ENCODE measurements around the gene FAM170B. TPM values are rescaled to one million over a fixed set of nuclear protein-coding genes. Genes with fewer than 3 reads are reported as not detected.
A peak's percentile ranks its signal among the peaks of the same experiment; 100 is the strongest.

The FAM170B gene
- total RNA-seq, 1 donor from 2014 or later = not detected

DNA sequence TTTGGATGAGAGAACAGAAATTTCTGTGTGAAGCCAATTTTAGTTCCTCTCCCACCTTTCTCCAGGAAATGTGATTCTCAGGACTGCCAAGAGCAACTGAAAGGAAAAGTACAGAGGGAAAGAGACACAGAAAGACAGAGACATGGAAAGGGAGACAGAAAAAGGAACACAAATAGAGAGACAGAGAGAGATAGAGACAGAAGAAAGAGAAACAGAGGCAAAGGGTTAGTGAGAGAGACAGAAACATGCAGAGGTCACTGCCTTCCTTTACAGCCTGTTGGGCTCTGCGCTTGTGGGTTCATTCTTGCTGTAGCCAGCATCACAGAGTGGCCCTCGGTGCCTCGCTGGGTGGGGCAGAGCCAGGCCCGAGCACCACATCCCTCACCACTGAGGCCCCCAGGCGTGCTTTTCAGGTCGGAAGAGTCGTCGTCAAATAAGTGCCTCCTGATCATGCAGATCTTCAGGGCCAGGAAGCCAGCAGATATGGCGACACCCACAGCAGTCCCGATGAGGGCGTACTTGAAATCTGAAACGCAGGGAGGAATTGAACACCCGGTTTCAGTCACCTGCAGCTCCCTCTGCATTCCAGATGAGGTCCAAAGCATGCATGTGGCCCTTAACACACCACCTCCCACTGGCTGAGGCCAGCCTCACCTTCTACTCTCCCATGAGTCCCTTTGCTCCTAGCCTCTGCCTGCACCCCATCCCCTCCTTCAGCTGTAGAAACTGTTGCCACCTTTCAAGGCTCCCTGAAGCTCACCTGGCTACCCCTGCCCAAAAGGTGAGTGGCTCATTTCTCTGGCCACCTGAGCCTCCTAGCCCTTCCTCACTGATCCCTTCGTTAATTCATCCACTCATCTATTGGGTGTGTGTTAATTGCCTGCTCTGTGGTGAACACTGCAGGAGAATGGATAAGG lies 32.9 kb upstream of the FAM170B start:
- no peak for TF ChIP-seq POLR2A (IDR thresholded peaks at IDR 0.05)
- TF ChIP-seq, protein P1, sequence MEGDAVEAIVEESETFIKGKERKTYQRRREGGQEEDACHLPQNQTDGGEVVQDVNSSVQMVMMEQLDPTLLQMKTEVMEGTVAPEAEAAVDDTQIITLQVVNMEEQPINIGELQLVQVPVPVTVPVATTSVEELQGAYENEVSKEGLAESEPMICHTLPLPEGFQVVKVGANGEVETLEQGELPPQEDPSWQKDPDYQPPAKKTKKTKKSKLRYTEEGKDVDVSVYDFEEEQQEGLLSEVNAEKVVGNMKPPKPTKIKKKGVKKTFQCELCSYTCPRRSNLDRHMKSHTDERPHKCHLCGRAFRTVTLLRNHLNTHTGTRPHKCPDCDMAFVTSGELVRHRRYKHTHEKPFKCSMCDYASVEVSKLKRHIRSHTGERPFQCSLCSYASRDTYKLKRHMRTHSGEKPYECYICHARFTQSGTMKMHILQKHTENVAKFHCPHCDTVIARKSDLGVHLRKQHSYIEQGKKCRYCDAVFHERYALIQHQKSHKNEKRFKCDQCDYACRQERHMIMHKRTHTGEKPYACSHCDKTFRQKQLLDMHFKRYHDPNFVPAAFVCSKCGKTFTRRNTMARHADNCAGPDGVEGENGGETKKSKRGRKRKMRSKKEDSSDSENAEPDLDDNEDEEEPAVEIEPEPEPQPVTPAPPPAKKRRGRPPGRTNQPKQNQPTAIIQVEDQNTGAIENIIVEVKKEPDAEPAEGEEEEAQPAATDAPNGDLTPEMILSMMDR (IDR thresholded peaks at IDR 0.05) = no peak
- no peak for TF ChIP-seq POLR2AphosphoS5 (IDR thresholded peaks at IDR 0.05; ENCODE audit: insufficient read depth in 1 of 2, low read depth in 1 of 2)
- no peaks in the 10 kb centered on the region for H3K9me3 ChIP-seq
- DNase-seq (ENCODE audit: extremely low spot score in 2 of 2) = peak; percentile 58 to 69
- intact Hi-C loops (cut with DNase I) = no loop called here
- no peaks in the 10 kb centered on the region for H3K36me3 ChIP-seq
- H3K27me3 ChIP-seq = no peaks in the 10 kb centered on the region
- no peaks in the 10 kb centered on the region for H3K4me1 ChIP-seq
- no peak overlapping the region for H3K4me3 ChIP-seq
- no peak overlapping the region for H3K27ac ChIP-seq

DNA sequence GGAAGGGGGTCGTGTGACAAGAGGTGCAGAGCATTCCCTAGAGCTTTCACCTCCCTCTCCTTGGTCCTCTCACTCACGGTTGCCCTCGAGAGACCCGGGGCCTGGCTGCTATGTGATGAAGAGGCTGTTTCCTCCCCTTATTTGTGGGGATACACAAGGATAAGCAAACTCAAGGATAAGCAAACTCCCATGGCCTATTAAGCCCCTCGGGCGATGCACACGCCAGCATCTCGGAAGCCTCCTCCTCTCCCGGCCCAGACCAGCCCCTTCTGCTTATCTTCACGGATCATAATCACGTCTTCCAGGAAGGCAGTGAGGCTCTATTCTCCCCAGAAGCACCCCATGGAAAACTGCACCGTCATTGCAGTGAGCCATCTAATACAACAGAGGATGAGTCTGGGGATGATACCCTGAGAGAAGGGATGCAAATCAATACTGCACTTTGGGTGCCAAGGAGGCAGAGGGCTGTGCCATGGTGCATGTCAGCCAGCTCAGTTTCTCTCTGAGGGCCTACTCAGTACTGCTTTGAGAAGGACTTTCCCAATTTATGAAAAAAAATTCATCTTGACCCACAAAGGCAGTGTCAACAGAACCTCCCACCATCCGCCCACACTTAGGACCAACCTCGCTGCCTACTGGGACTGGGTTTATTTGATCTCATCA lies 32.1 kb upstream of the FAM170B start:
- DNase-seq (ENCODE audit: extremely low spot score in 2 of 2) = peak in 1 of 2 donors; percentile 70
- Histone ChIP-seq H3K36me3 (no peaks in the 10 kb centered on the region), H3K4me1 (peaks cover 3% of the 10 kb centered on the region), H3K27ac (no peak overlapping the region), H3K9me3 (no peaks in the 10 kb centered on the region), H3K27me3 (no peaks in the 10 kb centered on the region), H3K4me3 (no peak overlapping the region)
- TF ChIP-seq, protein P1 (IDR thresholded peaks at IDR 0.05) = no peak
- TF ChIP-seq POLR2AphosphoS5 (IDR thresholded peaks at IDR 0.05; ENCODE audit: insufficient read depth in 1 of 2, low read depth in 1 of 2) = no peak
- no peak for TF ChIP-seq POLR2A (IDR thresholded peaks at IDR 0.05)
- intact Hi-C loops (cut with DNase I) = no loop called here

DNA sequence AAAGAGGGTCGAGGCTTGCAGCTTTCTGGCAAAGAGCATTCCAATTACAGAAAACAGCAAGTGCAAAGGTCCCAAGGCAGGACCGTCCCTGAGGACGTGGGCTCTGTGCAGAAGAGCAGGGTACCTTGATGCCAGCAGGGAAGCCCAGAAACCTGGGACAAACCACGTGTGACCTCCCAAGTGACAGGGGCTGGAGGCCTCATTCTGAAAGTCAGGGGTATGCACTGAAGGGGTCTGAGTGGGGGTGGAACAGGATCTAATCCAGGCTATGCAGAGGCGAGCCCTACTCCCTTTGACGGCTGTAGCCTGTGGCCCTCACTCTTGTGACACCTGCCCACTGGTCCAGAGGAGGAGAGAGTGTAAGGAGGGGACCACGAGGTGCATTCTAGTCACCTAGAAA lies 31.4 kb upstream of the FAM170B start:
- TF ChIP-seq POLR2A (IDR thresholded peaks at IDR 0.05) = no peak
- no peak for TF ChIP-seq POLR2AphosphoS5 (IDR thresholded peaks at IDR 0.05; ENCODE audit: insufficient read depth in 1 of 2, low read depth in 1 of 2)
- TF ChIP-seq, protein P1 (IDR thresholded peaks at IDR 0.05) = no peak
- Histone ChIP-seq H3K27ac (no peak overlapping the region), H3K9me3 (no peaks in the 10 kb centered on the region), H3K4me1 (peaks cover 3% of the 10 kb centered on the region), H3K4me3 (no peak overlapping the region), H3K36me3 (no peaks in the 10 kb centered on the region), H3K27me3 (no peaks in the 10 kb centered on the region)
- intact Hi-C loops (cut with DNase I) = no loop called here
- peak in 1 of 2 donors; percentile 64 for DNase-seq (ENCODE audit: extremely low spot score in 2 of 2)

DNA sequence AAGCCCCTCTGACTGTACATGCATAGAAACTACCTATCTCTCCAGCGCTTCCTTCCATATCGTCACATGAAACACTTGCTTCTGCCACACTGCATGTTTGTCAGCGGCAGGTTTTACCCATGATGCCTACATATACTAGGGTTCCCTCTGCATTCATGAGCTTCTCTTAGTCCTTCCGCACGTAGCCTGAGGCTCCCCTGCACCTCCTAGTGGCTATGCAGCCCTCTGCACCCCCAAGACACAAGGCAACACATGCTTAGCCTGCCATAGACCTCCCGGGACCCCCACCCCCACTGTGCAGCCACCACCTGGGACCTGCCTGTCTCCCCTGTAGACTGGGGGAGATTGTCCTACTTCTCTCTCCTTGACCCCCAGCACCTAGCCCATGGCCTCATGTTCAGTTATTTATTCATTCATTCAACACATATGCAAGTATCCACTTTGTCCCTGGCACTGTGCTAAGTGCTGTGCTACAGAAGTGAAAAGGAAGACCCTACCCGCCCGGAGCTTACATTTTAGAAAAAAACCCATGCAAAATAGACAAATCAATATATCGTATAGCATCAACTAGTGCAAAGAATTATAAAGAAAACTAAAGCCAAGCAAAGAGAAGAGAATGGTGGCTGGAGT lies 30.9 kb upstream of the FAM170B start:
- no peaks in the 10 kb centered on the region for H3K27me3 ChIP-seq
- no peak overlapping the region for H3K27ac ChIP-seq
- H3K4me3 ChIP-seq = no peak overlapping the region
- TF ChIP-seq POLR2AphosphoS5 (IDR thresholded peaks at IDR 0.05; ENCODE audit: insufficient read depth in 1 of 2, low read depth in 1 of 2) (no peak), POLR2A (IDR thresholded peaks at IDR 0.05) (no peak)
- TF ChIP-seq, protein P1 (IDR thresholded peaks at IDR 0.05) = peak in 2 of 3 experiments; percentile 34 to 60
- H3K36me3 ChIP-seq = no peaks in the 10 kb centered on the region
- no peaks in the 10 kb centered on the region for H3K9me3 ChIP-seq
- DNase-seq (ENCODE audit: extremely low spot score in 2 of 2) = peak in 1 of 2 donors; percentile 95
- peaks cover 3% of the 10 kb centered on the region for H3K4me1 ChIP-seq
- intact Hi-C loops (cut with DNase I) = loop anchor here (5.0 kb wide), 1 partner anchor 187 kb away; no protein-coding TSS in a partner anchor

All from vagina (tissue), 2 donors.